Measurements from ENCODE around the gene ELL. TPM values are rescaled to one million over a fixed set of nuclear protein-coding genes. Genes with fewer than 3 reads are reported as not detected.
A peak's percentile ranks its signal among the peaks of the same experiment; 100 is the strongest.

ELL gene
- total RNA-seq, 4 donors from 2014 or later: 9.1 to 35.1 (median 20.1) TPM

GRCh38 chr19:18475762-18476331, 46.0 kb downstream of the ELL start:
- H3K9me3 ChIP-seq: no peaks in the 10 kb centered on the region
- intact Hi-C loops (cut with DNase I): loop anchor here (5.0 kb wide), 1 partner anchor 46 kb away; the partner anchor contains the start of gene ELL
- no peaks in the 10 kb centered on the region for H3K27me3 ChIP-seq
- WGBS: 80% methylated on average over 18 of the region's 19 CpGs
- H3K36me3 ChIP-seq: peaks cover 0 to 18% (median 16%) of the 10 kb centered on the region in 4 donors
- H3K4me1 ChIP-seq: peaks cover 56 to 94% (median 86%) of the 10 kb centered on the region in 4 donors
- H3K4me3 ChIP-seq: no peak overlapping the region
- no peak for DNase-seq (ENCODE audit: extremely low spot score)
- peak overlapping the region in 1 of 4 donors; percentile 88 for H3K27ac ChIP-seq (replicated peaks in 1 of 4)
- no peak for TF ChIP-seq EP300 (IDR thresholded peaks at IDR 0.05)
- TF ChIP-seq POLR2AphosphoS5 (IDR thresholded peaks at IDR 0.05): no peak
- no peak for TF ChIP-seq POLR2A (IDR thresholded peaks at IDR 0.05; ENCODE audit: low read depth)
- TF ChIP-seq CTCF (IDR thresholded peaks at IDR 0.05): no peak

- Histone ChIP-seq H3K9me3 (no peaks in the 10 kb centered on the region), H3K4me1 (peaks cover 55 to 94% (median 86%) of the 10 kb centered on the region in 4 donors), H3K4me3 (no peak overlapping the region), H3K27me3 (no peaks in the 10 kb centered on the region), H3K27ac (replicated peaks in 1 of 4) (no peak overlapping the region), H3K36me3 (peaks cover 4 to 24% (median 20%) of the 10 kb centered on the region in 4 donors)
- WGBS: 75% methylated on average over 5 of the region's 5 CpGs
- intact Hi-C loops (cut with DNase I): loop anchor here (5.0 kb wide), 1 partner anchor 47 kb away; the partner anchor contains the start of gene ELL
- no peak for TF ChIP-seq EP300 (IDR thresholded peaks at IDR 0.05)
- no peak for TF ChIP-seq POLR2AphosphoS5 (IDR thresholded peaks at IDR 0.05)
- no peak for TF ChIP-seq POLR2A (IDR thresholded peaks at IDR 0.05; ENCODE audit: low read depth)
- TF ChIP-seq CTCF (IDR thresholded peaks at IDR 0.05): no peak
- no peak for DNase-seq (ENCODE audit: extremely low spot score)
Measured at GRCh38 chr19:18475004-18475453, 46.8 kb downstream of the ELL start.

- H3K27ac ChIP-seq (replicated peaks in 1 of 4): peak overlapping the region in 1 of 4 donors; percentile 56
- TF ChIP-seq POLR2AphosphoS5 (IDR thresholded peaks at IDR 0.05) (no peak), CTCF (IDR thresholded peaks at IDR 0.05) (no peak), POLR2A (IDR thresholded peaks at IDR 0.05; ENCODE audit: low read depth) (no peak), EP300 (IDR thresholded peaks at IDR 0.05) (no peak)
Measured at GRCh38 chr19:18474366-18474887, 47.4 kb downstream of the ELL start.

GRCh38 chr19:18473706-18474087, 48.2 kb downstream of the ELL start:
- DNase-seq (ENCODE audit: extremely low spot score): no peak
- peaks cover 55 to 94% (median 85%) of the 10 kb centered on the region in 4 donors for H3K4me1 ChIP-seq
- 88% methylated on average over 1 of the region's 8 CpGs for WGBS
- no peak overlapping the region for H3K4me3 ChIP-seq
- intact Hi-C loops (cut with DNase I): loop anchor here (5.0 kb wide), 2 partner anchors 39 to 94 kb away; no protein-coding TSS in a partner anchor
- H3K27ac ChIP-seq (replicated peaks in 1 of 4): peak overlapping the region in 3 of 4 donors; percentile 37 to 61 (median 56)
- TF ChIP-seq CTCF (IDR thresholded peaks at IDR 0.05) (no peak), EP300 (IDR thresholded peaks at IDR 0.05) (no peak), POLR2AphosphoS5 (IDR thresholded peaks at IDR 0.05) (no peak), POLR2A (IDR thresholded peaks at IDR 0.05; ENCODE audit: low read depth) (no peak)
- peaks cover 4 to 29% (median 21%) of the 10 kb centered on the region in 4 donors for H3K36me3 ChIP-seq
- no peaks in the 10 kb centered on the region for H3K27me3 ChIP-seq
- H3K9me3 ChIP-seq: no peaks in the 10 kb centered on the region

More at GRCh38 chr19:18474366-18474887, 47.4 kb downstream of the ELL start:
- Histone ChIP-seq H3K36me3 (peaks cover 4 to 24% (median 20%) of the 10 kb centered on the region in 4 donors), H3K4me1 (peaks cover 55 to 94% (median 86%) of the 10 kb centered on the region in 4 donors), H3K9me3 (no peaks in the 10 kb centered on the region), H3K4me3 (no peak overlapping the region), H3K27me3 (no peaks in the 10 kb centered on the region)
- 90% methylated on average over 9 of the region's 13 CpGs for WGBS
- no peak for DNase-seq (ENCODE audit: extremely low spot score)
- intact Hi-C loops (cut with DNase I): loop anchor here (5.0 kb wide), 2 partner anchors 38 to 93 kb away; no protein-coding TSS in a partner anchor
